Loucy (cell line): ENCODE data around the gene FYB2.

Source experiments
- EZH2phosphoT487 ChIP-seq: fragments of 200-600 bp; IDR thresholded peaks from 2 replicates; pipeline ENCODE4 v1.6.1; 2018; ENCODE audit warnings: antibody characterized with exemption, mild to moderate bottlenecking, moderate library complexity, borderline replicate concordance
- TF ChIP-seq, protein P1 (sequence below): fragments of 200-600 bp; sonication (generic); conservative IDR thresholded peaks from 2 replicates; pipeline ENCODE4 v1.5.1; 2014; ENCODE audit warnings: mild to moderate bottlenecking, antibody characterized with exemption, low read length

DNA sequence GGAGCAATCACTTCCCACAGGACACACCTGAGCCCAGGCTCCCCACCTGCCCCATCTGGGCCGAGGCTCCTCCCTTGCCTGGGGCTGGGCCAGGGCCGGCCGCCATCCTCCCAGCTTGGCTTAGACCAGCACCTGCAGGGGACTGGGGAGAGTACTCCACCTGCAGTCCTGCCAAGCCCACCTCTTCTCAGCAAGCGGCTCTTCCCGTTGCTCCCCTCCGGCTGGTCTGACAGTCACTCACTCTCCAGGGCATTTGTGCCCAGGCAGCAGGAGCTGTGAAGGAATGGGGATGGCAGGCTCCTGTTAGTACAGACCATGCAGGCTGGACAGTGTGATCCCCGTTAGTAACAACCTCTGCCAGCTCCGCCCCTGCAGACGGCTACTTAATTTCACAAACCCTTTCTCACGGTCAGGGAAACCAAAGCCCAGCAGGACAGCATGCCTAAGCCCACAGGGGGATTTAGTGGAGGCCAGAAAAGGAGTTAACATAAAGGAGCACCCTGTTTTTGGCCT is at the start of gene FYB2:
- TF ChIP-seq, protein P1, sequence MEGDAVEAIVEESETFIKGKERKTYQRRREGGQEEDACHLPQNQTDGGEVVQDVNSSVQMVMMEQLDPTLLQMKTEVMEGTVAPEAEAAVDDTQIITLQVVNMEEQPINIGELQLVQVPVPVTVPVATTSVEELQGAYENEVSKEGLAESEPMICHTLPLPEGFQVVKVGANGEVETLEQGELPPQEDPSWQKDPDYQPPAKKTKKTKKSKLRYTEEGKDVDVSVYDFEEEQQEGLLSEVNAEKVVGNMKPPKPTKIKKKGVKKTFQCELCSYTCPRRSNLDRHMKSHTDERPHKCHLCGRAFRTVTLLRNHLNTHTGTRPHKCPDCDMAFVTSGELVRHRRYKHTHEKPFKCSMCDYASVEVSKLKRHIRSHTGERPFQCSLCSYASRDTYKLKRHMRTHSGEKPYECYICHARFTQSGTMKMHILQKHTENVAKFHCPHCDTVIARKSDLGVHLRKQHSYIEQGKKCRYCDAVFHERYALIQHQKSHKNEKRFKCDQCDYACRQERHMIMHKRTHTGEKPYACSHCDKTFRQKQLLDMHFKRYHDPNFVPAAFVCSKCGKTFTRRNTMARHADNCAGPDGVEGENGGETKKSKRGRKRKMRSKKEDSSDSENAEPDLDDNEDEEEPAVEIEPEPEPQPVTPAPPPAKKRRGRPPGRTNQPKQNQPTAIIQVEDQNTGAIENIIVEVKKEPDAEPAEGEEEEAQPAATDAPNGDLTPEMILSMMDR = no peak
- TF ChIP-seq EZH2phosphoT487 = no peak
